Kidney epithelial cell (primary cell): ENCODE results near the gene ARHGEF26. TPM values are rescaled to one million over a fixed set of nuclear protein-coding genes. Genes with fewer than 3 reads are reported as not detected.

ENCODE experiments used
- DNase-seq: peaks from one replicate; pipeline ENCODE4 v3.0.0-alpha.2; 2010; ENCODE audit warnings: low read depth
- H3K27me3 ChIP-seq: 2 replicates; pipeline ENCODE4 v1.6.0; 2011; ENCODE audit warnings: low read length; ENCODE audit not compliant: control insufficient read depth, insufficient read depth
- H3K36me3 ChIP-seq: 2 replicates; pipeline ENCODE4 v1.5.1; 2011; ENCODE audit warnings: low read length; ENCODE audit not compliant: control insufficient read depth, insufficient read depth
- H3K4me3 ChIP-seq: 2 replicates; pipeline ENCODE4 v1.5.1; 2011; ENCODE audit warnings: low read depth, mild to moderate bottlenecking, control low read depth, low read length
- total RNA-seq: library from RNA; depleted of rRNA; stranded (reverse); fragments of >200 nt; gene quantifications from 2 replicates; pipeline ENCODE4 v1.2.3, GENCODE V29; 2015
- TF ChIP-seq, protein P1 (sequence below): IDR thresholded peaks from 2 replicates; pipeline ENCODE4 v1.5.1; 2011; ENCODE audit warnings: mild to moderate bottlenecking, moderate library complexity, low read length, control low read depth, inconsistent platforms; ENCODE audit not compliant: insufficient read depth, poor library complexity, severe bottlenecking

Gene ARHGEF26
- total RNA-seq, 1 donor from 2014 or later, result 1.4 TPM

DNA sequence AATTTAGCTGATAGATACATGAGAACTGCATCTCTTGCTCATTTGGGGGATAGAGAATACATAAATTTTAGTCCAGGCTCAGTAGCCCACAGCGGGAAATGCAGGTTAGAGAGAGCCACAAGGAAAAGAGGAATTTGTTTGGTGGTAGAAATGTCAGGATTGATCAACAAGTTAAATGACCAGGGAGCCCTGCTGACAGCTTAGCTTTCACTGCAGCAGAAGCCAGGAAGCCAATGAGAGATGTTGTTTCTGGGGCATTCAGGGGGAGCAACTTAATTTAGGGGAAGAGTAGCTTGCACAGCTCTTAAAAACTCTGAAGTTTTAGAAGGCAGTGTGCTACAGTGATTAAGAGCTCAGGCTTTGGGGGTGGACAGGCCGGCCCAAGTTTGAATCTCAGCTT lies 22.7 kb downstream of the ARHGEF26 start:
- no peak for DNase-seq
- Histone ChIP-seq H3K27me3 (no peaks in the 10 kb centered on the region), H3K36me3 (no peaks in the 10 kb centered on the region), H3K4me3 (no peak overlapping the region)
- TF ChIP-seq, protein P1, sequence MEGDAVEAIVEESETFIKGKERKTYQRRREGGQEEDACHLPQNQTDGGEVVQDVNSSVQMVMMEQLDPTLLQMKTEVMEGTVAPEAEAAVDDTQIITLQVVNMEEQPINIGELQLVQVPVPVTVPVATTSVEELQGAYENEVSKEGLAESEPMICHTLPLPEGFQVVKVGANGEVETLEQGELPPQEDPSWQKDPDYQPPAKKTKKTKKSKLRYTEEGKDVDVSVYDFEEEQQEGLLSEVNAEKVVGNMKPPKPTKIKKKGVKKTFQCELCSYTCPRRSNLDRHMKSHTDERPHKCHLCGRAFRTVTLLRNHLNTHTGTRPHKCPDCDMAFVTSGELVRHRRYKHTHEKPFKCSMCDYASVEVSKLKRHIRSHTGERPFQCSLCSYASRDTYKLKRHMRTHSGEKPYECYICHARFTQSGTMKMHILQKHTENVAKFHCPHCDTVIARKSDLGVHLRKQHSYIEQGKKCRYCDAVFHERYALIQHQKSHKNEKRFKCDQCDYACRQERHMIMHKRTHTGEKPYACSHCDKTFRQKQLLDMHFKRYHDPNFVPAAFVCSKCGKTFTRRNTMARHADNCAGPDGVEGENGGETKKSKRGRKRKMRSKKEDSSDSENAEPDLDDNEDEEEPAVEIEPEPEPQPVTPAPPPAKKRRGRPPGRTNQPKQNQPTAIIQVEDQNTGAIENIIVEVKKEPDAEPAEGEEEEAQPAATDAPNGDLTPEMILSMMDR, result no peak

DNA sequence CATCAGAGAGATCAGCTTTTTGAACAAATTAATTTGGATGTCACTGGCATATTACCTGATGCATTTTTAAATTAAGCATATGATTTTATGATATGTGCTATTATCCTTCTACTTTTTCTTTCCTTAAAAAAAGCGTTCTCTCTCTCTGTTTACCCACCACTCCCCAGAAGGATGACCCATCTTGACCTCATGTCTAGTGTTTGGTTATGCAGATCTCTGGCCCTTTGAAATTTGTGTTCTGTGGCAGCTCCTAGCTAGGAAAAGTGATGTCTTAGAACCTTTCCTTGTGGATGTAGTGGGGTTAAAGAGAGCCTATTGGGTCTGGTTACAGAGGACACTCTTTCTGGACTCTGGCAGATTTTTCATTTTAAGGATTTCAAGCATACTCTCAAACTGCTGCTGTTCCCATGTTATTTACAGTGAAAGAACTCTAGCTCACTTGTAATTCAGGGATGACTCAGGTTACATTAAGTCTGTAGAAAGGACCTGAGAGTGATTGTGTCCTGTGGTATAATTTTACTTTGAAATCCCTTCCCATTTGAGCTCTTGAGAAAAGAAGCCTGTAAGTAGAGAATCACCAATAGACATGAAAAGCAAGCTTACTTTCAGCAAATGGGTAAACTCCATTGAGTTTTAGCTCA lies 23.8 kb downstream of the ARHGEF26 start:
- TF ChIP-seq, protein P1, result no peak
- Histone ChIP-seq H3K27me3 (no peaks in the 10 kb centered on the region), H3K36me3 (no peaks in the 10 kb centered on the region), H3K4me3 (no peak overlapping the region)
- no peak for DNase-seq

DNA sequence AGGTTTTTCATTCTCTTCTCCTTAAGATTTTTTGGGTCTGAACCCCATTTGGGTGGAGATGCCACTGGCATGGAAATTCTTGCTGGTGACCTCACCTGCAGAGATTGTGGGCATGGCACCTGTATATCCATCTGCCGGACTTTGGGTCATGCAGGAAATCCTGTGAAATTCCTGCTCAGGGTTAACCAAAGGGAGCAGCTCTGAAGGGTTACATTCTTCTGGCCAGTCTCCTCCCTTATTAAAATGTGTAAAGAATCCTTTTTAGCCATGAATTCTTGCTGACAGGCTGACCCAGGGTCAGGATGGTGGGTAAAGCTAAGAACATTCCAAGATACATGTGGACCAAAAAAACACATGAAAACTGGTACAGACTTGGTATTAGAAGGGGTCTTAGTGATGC lies 27.4 kb downstream of the ARHGEF26 start:
- no peaks in the 10 kb centered on the region for H3K36me3 ChIP-seq
- H3K4me3 ChIP-seq, result no peak overlapping the region
- H3K27me3 ChIP-seq, result no peaks in the 10 kb centered on the region
- TF ChIP-seq, protein P1, result no peak
- no peak for DNase-seq

DNA sequence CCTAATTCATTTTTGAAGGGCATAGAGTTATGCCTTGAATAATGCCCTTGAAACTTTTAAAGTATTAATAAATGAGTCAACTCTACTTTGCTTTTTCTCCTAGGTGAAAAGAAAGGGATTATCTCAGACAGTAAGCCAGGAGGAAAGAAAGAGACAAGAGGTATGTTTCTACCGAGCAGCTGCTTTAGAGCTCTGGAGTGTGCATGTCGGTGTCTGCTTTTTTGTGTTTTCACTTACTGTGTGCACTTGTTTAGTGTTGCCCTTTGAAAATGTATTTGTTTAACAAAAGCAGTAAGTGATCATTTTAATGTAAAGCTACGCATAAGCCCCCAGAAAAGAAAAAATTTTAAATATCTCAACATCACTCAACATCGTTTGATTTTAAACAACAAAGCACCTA lies 28.1 kb downstream of the ARHGEF26 start:
- TF ChIP-seq, protein P1, result no peak
- Histone ChIP-seq H3K27me3 (no peaks in the 10 kb centered on the region), H3K36me3 (no peaks in the 10 kb centered on the region), H3K4me3 (no peak overlapping the region)
- DNase-seq, result no peak

DNA sequence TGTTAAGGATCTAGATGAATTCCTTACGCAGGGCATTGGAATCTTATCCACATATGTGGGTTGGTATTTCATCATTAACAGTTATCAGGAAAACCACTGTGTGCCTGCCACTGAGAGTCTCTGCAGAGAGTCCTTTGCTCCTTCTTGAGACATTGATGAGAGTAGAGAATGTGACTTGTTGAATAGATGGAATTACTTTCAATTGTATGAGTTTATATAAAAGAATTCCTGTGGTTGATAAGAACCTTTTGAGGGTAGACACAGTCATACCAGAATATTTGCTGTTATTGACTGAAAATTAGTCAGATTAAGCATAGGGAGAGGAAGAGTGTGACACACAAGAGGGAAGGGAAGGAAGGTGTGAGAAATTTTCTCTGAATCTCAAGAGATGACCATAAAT lies 30.8 kb downstream of the ARHGEF26 start:
- TF ChIP-seq, protein P1, result no peak
- Histone ChIP-seq H3K4me3 (no peak overlapping the region), H3K27me3 (no peaks in the 10 kb centered on the region), H3K36me3 (no peaks in the 10 kb centered on the region)
- DNase-seq, result no peak

DNA sequence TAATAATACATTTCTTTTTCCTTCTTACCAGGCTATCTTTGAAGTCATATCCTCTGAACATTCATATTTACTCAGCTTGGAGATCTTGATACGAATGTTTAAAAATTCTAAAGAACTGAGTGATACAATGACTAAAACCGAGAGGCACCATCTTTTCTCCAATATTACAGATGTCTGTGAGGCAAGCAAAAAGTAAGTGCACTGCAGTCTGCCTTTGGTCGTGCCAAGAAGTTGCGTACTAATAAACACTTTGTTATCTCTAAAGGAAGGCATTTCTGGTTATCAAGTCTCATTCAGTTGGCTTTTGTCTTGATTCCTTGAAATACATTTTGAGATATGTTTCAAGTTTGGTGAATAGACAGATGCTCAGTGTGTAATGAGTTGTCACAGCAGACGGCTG lies 31.6 kb downstream of the ARHGEF26 start:
- Histone ChIP-seq H3K4me3 (no peak overlapping the region), H3K27me3 (no peaks in the 10 kb centered on the region), H3K36me3 (no peaks in the 10 kb centered on the region)
- DNase-seq, result no peak
- TF ChIP-seq, protein P1, result no peak
